Retinal pigment epithelial cell (primary cell): ENCODE data around the gene GABPA.

Source experiments
- DNase-seq: peaks from one replicate; pipeline ENCODE4 v3.0.0-alpha.2; 2010; ENCODE audit warnings: low read depth
- H3K4me3 ChIP-seq: 2 replicates; pipeline ENCODE4 v1.5.1; 2011; ENCODE audit warnings: mild to moderate bottlenecking, low read length, control low read depth, moderate library complexity
- TF ChIP-seq, protein P1 (sequence below): conservative IDR thresholded peaks from 2 replicates; pipeline ENCODE4 v1.5.1; 2011; ENCODE audit warnings: low read depth, low read length, control low read depth, inconsistent platforms

Gene GABPA

DNA sequence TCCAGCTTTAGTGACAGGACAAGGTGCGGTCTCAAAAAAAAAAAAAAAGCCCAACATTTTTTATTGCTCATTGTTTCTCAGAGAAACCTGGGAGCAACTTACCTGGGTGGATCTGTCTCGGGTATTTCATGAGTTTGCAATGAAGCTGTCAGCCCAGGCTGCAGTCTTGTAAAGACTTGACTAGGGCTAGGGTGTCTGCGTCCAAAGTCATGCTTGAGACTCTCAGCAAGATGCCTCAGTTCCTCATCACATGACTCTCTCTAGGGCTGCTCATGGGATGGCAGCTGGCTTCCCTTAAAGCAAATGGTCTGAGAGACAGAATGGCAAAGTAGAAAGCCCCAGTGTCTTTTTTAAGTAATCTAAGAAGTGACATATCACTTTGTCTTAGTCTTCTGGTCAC is 8.1 kb downstream of the GABPA start:
- DNase-seq, result no peak
- TF ChIP-seq, protein P1, sequence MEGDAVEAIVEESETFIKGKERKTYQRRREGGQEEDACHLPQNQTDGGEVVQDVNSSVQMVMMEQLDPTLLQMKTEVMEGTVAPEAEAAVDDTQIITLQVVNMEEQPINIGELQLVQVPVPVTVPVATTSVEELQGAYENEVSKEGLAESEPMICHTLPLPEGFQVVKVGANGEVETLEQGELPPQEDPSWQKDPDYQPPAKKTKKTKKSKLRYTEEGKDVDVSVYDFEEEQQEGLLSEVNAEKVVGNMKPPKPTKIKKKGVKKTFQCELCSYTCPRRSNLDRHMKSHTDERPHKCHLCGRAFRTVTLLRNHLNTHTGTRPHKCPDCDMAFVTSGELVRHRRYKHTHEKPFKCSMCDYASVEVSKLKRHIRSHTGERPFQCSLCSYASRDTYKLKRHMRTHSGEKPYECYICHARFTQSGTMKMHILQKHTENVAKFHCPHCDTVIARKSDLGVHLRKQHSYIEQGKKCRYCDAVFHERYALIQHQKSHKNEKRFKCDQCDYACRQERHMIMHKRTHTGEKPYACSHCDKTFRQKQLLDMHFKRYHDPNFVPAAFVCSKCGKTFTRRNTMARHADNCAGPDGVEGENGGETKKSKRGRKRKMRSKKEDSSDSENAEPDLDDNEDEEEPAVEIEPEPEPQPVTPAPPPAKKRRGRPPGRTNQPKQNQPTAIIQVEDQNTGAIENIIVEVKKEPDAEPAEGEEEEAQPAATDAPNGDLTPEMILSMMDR, result no peak
- H3K4me3 ChIP-seq, result no peak overlapping the region

DNA sequence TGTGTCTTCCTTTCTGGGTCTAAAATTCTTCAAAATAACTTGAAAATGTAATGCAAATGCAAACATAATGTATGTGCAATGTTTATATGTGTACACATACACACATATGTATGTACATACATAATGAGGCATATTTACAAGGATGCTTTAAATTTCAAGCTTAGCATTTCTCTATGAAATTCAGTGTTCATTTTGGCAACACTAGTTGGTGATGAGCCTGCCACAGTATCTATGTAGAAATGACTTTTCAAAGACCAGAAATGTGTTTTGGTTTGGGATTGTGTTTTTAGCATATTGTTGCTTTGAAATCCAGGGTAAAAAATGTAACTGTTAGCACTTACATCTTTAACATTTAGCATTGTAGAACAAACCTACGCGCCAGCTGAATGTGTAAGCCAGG is 10.1 kb downstream of the GABPA start:
- H3K4me3 ChIP-seq, result no peak overlapping the region
- DNase-seq, result no peak
- TF ChIP-seq, protein P1, result no peak

DNA sequence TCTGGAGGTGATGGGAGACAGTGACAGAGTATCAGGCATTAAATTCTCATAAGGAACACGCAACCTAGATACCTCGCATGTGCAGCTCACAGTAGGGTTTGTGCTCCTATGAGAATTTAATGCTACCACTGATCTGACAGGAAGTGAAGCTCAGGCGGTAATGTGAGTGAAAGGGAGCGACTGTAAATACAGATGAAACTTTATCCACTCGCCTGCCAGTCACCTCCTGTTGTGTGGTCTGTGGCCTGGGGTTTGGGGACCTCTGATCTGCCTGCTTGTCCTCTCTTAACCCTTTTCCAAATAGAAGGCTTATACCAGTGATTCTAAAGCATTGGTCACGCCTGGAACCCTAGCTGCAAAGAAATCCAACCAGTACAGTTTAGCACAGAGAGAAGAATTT is 15.3 kb downstream of the GABPA start:
- no peak overlapping the region for H3K4me3 ChIP-seq
- DNase-seq, result no peak
- TF ChIP-seq, protein P1, result no peak

GRCh38 chr21:25752416-25752815 is 17.6 kb downstream of the GABPA start:
- TF ChIP-seq, protein P1, result no peak
- no peak overlapping the region for H3K4me3 ChIP-seq
- DNase-seq, result no peak

- H3K4me3 ChIP-seq, result no peak overlapping the region
- TF ChIP-seq, protein P1, result no peak
- no peak for DNase-seq
Observed at GRCh38 chr21:25756190-25756932, 21.6 kb downstream of the GABPA start.

GRCh38 chr21:25757531-25757930 is 22.8 kb downstream of the GABPA start:
- DNase-seq, result no peak
- TF ChIP-seq, protein P1, result no peak
- no peak overlapping the region for H3K4me3 ChIP-seq

- H3K4me3 ChIP-seq, result no peak overlapping the region
- TF ChIP-seq, protein P1, result no peak
- DNase-seq, result no peak
Observed at GRCh38 chr21:25759573-25759972, 24.8 kb downstream of the GABPA start.
